ENCODE measurements around the gene SDSL. TPM values are rescaled to one million over a fixed set of nuclear protein-coding genes. Genes with fewer than 3 reads are reported as not detected.

Gene SDSL
- total and polyA plus RNA-seq, 9 donors = 0.43 to 19.3 (median 3.7) TPM

DNA sequence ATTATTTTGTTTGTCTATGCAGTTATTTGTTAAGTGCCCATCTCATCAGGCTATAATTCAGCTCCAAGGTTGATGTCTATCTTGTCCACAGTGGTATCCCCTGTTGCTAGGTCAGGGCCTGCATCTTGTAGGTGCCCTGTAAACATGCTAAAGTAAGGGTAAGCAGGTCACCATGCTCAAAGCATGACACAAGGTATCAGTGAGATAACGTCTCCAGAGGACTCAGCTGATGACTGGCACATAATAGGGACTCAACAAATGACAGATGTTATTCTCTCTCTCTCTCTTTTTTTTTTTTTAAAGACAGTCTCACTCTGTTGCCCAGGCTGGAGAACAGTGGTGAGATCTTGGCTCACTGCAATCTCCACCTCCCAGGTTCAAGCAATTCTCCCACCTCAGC is 2.3 kb downstream of the SDSL start:
- Histone ChIP-seq H3K9me3 (no peaks in the 10 kb centered on the region), H3K27ac (no peak overlapping the region), H3K4me3 (no peak overlapping the region), H3K27me3 (no peaks in the 10 kb centered on the region), H3K4me1 (ENCODE audit: insufficient read depth) (peaks cover 7% of the 10 kb centered on the region), H3K36me3 (no peaks in the 10 kb centered on the region)
- TF ChIP-seq POLR2A (IDR thresholded peaks at IDR 0.05) = no peak
- intact Hi-C loops (cut with DNase I) = loop anchor here in 1 of 4 donors (10.0 kb wide), 1 partner anchor 120 kb away; no protein-coding TSS in a partner anchor
- WGBS, 3 donors = 86 to 95% (median 87%) methylated on average over 1 of the region's 1 CpG
- no peak for DNase-seq

GRCh38 chr12:113424915-113425823 is 3.0 kb downstream of the SDSL start:
- no peaks in the 10 kb centered on the region for H3K9me3 ChIP-seq
- no peak overlapping the region for H3K27ac ChIP-seq
- no peaks in the 10 kb centered on the region for H3K27me3 ChIP-seq
- 64 to 68% (median 66%) methylated on average over 20 of the region's 20 CpGs for WGBS, 3 donors
- no peak overlapping the region for H3K4me3 ChIP-seq
- peaks cover 7% of the 10 kb centered on the region for H3K4me1 ChIP-seq (ENCODE audit: insufficient read depth)
- intact Hi-C loops (cut with DNase I) = loop anchor here in 1 of 4 donors (10.0 kb wide), 1 partner anchor 120 kb away; no protein-coding TSS in a partner anchor
- TF ChIP-seq POLR2A (IDR thresholded peaks at IDR 0.05) (no peak), CTCF (IDR thresholded peaks at IDR 0.05) (peak in 2 of 3 donors; percentile 33 to 47), EP300 (IDR thresholded peaks at IDR 0.05) (no peak)
- peak in 4 of 5 donors; percentile 44 to 64 (median 52) for DNase-seq
- H3K36me3 ChIP-seq = no peaks in the 10 kb centered on the region

- 51 to 61% (median 61%) methylated on average over 11 of the region's 11 CpGs for WGBS, 3 donors
- intact Hi-C loops (cut with DNase I) = loop anchor here in 1 of 4 donors (10.0 kb wide), 1 partner anchor 121 kb away; no protein-coding TSS in a partner anchor
- H3K36me3 ChIP-seq = no peaks in the 10 kb centered on the region
These were observed 3.8 kb downstream of the SDSL start for GRCh38 chr12:113425960-113426453.

DNA sequence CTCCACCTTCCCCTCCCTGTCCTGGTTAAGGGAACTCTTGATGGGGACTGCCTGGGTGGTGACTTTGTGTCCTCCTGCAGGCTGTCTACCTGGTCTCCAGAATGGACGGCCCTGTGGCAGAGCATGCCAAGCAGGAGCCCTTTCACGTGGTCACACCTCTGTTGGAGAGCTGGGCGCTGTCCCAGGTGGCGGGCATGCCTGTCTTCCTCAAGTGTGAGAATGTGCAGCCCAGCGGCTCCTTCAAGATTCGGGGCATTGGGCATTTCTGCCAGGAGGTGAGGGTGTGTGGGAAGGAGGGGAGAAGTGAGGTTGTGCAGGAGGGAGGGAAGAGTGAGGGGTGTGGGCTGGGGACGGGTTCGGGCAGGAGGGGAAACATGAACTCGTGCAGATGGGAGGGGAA is 5.7 kb downstream of the SDSL start:
- intact Hi-C loops (cut with DNase I) = loop anchor here in 1 of 4 donors (10.0 kb wide), 1 partner anchor 123 kb away; no protein-coding TSS in a partner anchor
- Histone ChIP-seq H3K4me1 (ENCODE audit: insufficient read depth) (peaks cover under 1% of the 10 kb centered on the region), H3K27ac (no peak overlapping the region), H3K4me3 (no peak overlapping the region), H3K27me3 (no peaks in the 10 kb centered on the region), H3K36me3 (no peaks in the 10 kb centered on the region), H3K9me3 (no peaks in the 10 kb centered on the region)
- DNase-seq = no peak
- WGBS, 3 donors = 69 to 75% (median 71%) methylated on average over 9 of the region's 9 CpGs
- TF ChIP-seq EP300 (IDR thresholded peaks at IDR 0.05) = no peak
- no peak for TF ChIP-seq CTCF (IDR thresholded peaks at IDR 0.05)
- no peak for TF ChIP-seq POLR2A (IDR thresholded peaks at IDR 0.05)

More at GRCh38 chr12:113425960-113426453, 3.8 kb downstream of the SDSL start:
- H3K27ac ChIP-seq = no peak overlapping the region
- H3K4me1 ChIP-seq (ENCODE audit: insufficient read depth) = peaks cover 7% of the 10 kb centered on the region
- DNase-seq = no peak
- no peaks in the 10 kb centered on the region for H3K27me3 ChIP-seq
- TF ChIP-seq EP300 (IDR thresholded peaks at IDR 0.05) = no peak
- TF ChIP-seq CTCF (IDR thresholded peaks at IDR 0.05) = no peak
- TF ChIP-seq POLR2A (IDR thresholded peaks at IDR 0.05) = no peak
- H3K9me3 ChIP-seq = no peaks in the 10 kb centered on the region
- H3K4me3 ChIP-seq = no peak overlapping the region
